WTC11 (cell line): ENCODE measurements around the gene NPW. TPM values are rescaled to one million over a fixed set of nuclear protein-coding genes. Genes with fewer than 3 reads are reported as not detected.
A peak's percentile ranks its signal among the peaks of the same experiment; 100 is the strongest.

ENCODE experiments used
- ATAC-seq: fragments of 200-7000 bp; cut with Tn5 transposase; 2 replicates; pipeline ENCODE4 v1.10.0; 2021; ENCODE audit warnings: mild to moderate bottlenecking, moderate library complexity
- CTCF ChIA-PET: fragments of 300-600 bp; sonication (Branson Sonifier 250); formaldehyde crosslinking; loops from one replicate; lab custom pipeline; 2021; ENCODE audit warnings: antibody characterized with exemption; lab: Charles Lee
- POLR2A ChIA-PET: fragments of 350-600 bp; sonication (Branson Sonifier 250); formaldehyde crosslinking; loops from one replicate; lab custom pipeline; 2021; ENCODE audit warnings: antibody characterized with exemption; lab: Charles Lee
- DNase-seq: peaks from one replicate; pipeline ENCODE4 v3.0.0; 2021; ENCODE audit warnings: low spot score
- H3K27ac Mint-ChIP-seq: 2 replicates; pipeline ENCODE4 v1.8.0; 2021; ENCODE audit warnings: mixed read lengths
- H3K27me3 Mint-ChIP-seq: 2 replicates; pipeline ENCODE4 v1.8.0; 2021; ENCODE audit warnings: low read depth, mild to moderate bottlenecking, moderate library complexity, mixed read lengths
- H3K36me3 Mint-ChIP-seq: 2 replicates; pipeline ENCODE4 v1.8.0; 2021; ENCODE audit warnings: mixed read lengths
- H3K4me1 Mint-ChIP-seq: 2 replicates; pipeline ENCODE4 v1.8.0; 2022; ENCODE audit warnings: mixed read lengths
- H3K4me3 Mint-ChIP-seq: 2 replicates; pipeline ENCODE4 v1.8.0; 2021; ENCODE audit warnings: mild to moderate bottlenecking, moderate library complexity, mixed read lengths
- H3K9me3 Mint-ChIP-seq: 2 replicates; pipeline ENCODE4 v1.8.0; 2021; ENCODE audit warnings: mixed read lengths
- CDX4 ChIP-seq: fragments of 250-450 bp; sonication (Bioruptor Pico); IDR thresholded peaks from 2 replicates; pipeline ENCODE4 v1.9.0; 2021; ENCODE audit warnings: moderate library complexity, mild to moderate bottlenecking, inconsistent platforms, borderline replicate concordance
- CREM ChIP-seq: sonication (generic); formaldehyde crosslinking; IDR thresholded peaks from 2 replicates; pipeline ENCODE4 v1.8.1; 2022; ENCODE audit warnings: mild to moderate bottlenecking, missing genetic modification reagents, moderate library complexity
- E2F4 ChIP-seq: sonication (generic); formaldehyde crosslinking; IDR thresholded peaks from 2 replicates; pipeline ENCODE4 v1.8.1; 2022; ENCODE audit warnings: low read depth, mild to moderate bottlenecking, moderate library complexity, missing genetic modification reagents, borderline replicate concordance
- GTF2I ChIP-seq: fragments of 250-450 bp; sonication (Bioruptor Pico); conservative IDR thresholded peaks from 2 replicates; pipeline ENCODE4 v1.4.0; 2021; ENCODE audit warnings: mild to moderate bottlenecking
- MAX ChIP-seq: sonication (generic); formaldehyde crosslinking; IDR thresholded peaks from 2 replicates; pipeline ENCODE4 v1.8.0; 2022; ENCODE audit warnings: mild to moderate bottlenecking, missing genetic modification reagents
- NFYB ChIP-seq: sonication (generic); formaldehyde crosslinking; conservative IDR thresholded peaks from 2 replicates; pipeline ENCODE4 v1.8.0; 2022; ENCODE audit warnings: low read depth, missing genetic modification reagents
- SMAD4 ChIP-seq: sonication (generic); formaldehyde crosslinking; IDR thresholded peaks from 2 replicates; pipeline ENCODE4 v1.8.0; 2022; ENCODE audit warnings: mild to moderate bottlenecking, missing genetic modification reagents
- SP1 ChIP-seq: sonication (generic); formaldehyde crosslinking; conservative IDR thresholded peaks from 2 replicates; pipeline ENCODE4 v1.8.1; 2022; ENCODE audit warnings: missing genetic modification reagents
- TEAD1 ChIP-seq: sonication (generic); formaldehyde crosslinking; IDR thresholded peaks from 2 replicates; pipeline ENCODE4 v1.8.0; 2022; ENCODE audit warnings: mild to moderate bottlenecking, missing genetic modification reagents
- ZNF219 ChIP-seq: sonication (generic); formaldehyde crosslinking; IDR thresholded peaks from 2 replicates; pipeline ENCODE4 v1.8.0; 2023; ENCODE audit warnings: missing genetic modification reagents, mild to moderate bottlenecking, borderline replicate concordance
- ZNF425 ChIP-seq: fragments of 250-450 bp; sonication (Bioruptor Pico); conservative IDR thresholded peaks from 2 replicates; pipeline ENCODE4 v1.9.0; 2021; ENCODE audit warnings: mild to moderate bottlenecking
- total RNA-seq: library from RNA; stranded (reverse); gene quantifications from 3 replicates; pipeline ENCODE4 v1.2.3, GENCODE V29; 2021
- TF ChIP-seq, protein P1 (sequence below): sonication (generic); formaldehyde crosslinking; IDR thresholded peaks from 2 replicates; pipeline ENCODE4 v1.8.1; 2023; ENCODE audit warnings: mild to moderate bottlenecking, moderate library complexity, missing genetic modification reagents
- TF ChIP-seq, protein P2 (sequence below): sonication (generic); formaldehyde crosslinking; IDR thresholded peaks from 2 replicates; pipeline ENCODE4 v1.8.0; 2023; ENCODE audit warnings: missing genetic modification reagents, mild to moderate bottlenecking, borderline replicate concordance

The NPW gene
- total RNA-seq, 1 experiment from 2014 or later, result 15.2 TPM

DNA sequence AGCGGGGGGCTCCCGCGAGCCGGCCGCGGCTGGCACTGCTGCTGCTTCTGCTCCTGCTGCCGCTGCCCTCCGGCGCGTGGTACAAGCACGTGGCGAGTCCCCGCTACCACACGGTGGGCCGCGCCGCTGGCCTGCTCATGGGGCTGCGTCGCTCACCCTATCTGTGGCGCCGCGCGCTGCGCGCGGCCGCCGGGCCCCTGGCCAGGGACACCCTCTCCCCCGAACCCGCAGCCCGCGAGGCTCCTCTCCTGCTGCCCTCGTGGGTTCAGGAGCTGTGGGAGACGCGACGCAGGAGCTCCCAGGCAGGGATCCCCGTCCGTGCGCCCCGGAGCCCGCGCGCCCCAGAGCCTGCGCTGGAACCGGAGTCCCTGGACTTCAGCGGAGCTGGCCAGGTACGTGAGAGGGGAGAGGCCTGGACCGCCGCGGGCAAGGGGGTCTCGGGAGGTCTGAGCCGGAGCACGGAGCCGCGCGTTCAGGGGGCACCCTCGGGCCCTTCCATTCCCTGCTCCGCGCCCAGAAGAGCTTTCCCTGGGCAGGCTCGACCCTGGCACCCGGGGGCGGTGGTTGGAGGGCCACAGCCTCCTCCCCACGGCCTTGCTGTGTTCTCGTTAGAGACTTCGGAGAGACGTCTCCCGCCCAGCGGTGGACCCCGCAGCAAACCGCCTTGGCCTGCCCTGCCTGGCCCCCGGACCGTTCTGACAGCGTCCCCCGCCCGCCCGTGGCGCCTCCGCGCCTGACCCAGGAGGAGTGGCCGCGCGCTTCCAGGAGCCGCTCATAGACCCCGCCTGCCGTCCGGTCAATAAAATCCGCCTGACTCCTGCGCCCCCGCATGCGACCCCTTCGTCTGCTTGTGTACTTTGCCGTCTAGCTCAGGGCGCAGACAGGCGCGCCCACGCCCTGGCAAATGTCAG, 591 bp downstream of the NPW start:
- ChIA-PET POLR2A (no interaction called here), CTCF (interaction anchor here (0.8 to 3.4 kb wide), 11 partner anchors 12 to 640 kb away, joined by 3 to 40 read pairs (median 6); partner anchors contain the start of genes NTHL1, TBL3 and TSC2)
- Mint-ChIP-seq H3K4me3 (peak overlapping the region; percentile 72), H3K27me3 (peaks cover 75% of the 10 kb centered on the region), H3K27ac (no peak overlapping the region), H3K36me3 (no peaks in the 10 kb centered on the region), H3K9me3 (no peaks in the 10 kb centered on the region), H3K4me1 (peaks cover 10% of the 10 kb centered on the region)
- DNase-seq, result peak; percentile 51
- TF ChIP-seq ZNF425 (no peak), CDX4 (no peak), MAX (peak; percentile 61; the same call in 1 of the 2 replicates), SP1 (CRISPR knock-in tag) (0 out of 2 replicates have a peak, but pooled peaks have one; percentile 49), CREM (CRISPR knock-in tag) (0 out of 2 replicates have a peak, but pooled peaks have one; percentile 23), TEAD1 (CRISPR knock-in tag) (peak; percentile 33; the same call in 1 of the 2 replicates), ZNF219 (no peak), NFYB (CRISPR knock-in tag) (no peak), E2F4 (CRISPR knock-in tag) (no peak)
- TF ChIP-seq, protein P1, sequence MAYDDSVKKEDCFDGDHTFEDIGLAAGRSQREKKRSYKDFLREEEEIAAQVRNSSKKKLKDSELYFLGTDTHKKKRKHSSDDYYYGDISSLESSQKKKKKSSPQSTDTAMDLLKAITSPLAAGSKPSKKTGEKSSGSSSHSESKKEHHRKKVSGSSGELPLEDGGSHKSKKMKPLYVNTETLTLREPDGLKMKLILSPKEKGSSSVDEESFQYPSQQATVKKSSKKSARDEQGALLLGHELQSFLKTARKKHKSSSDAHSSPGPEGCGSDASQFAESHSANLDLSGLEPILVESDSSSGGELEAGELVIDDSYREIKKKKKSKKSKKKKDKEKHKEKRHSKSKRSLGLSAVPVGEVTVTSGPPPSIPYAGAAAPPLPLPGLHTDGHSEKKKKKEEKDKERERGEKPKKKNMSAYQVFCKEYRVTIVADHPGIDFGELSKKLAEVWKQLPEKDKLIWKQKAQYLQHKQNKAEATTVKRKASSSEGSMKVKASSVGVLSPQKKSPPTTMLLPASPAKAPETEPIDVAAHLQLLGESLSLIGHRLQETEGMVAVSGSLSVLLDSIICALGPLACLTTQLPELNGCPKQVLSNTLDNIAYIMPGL (CRISPR knock-in tag), result 0 out of 2 replicates have a peak, but pooled peaks have one; percentile 20
- TF ChIP-seq, protein P2, sequence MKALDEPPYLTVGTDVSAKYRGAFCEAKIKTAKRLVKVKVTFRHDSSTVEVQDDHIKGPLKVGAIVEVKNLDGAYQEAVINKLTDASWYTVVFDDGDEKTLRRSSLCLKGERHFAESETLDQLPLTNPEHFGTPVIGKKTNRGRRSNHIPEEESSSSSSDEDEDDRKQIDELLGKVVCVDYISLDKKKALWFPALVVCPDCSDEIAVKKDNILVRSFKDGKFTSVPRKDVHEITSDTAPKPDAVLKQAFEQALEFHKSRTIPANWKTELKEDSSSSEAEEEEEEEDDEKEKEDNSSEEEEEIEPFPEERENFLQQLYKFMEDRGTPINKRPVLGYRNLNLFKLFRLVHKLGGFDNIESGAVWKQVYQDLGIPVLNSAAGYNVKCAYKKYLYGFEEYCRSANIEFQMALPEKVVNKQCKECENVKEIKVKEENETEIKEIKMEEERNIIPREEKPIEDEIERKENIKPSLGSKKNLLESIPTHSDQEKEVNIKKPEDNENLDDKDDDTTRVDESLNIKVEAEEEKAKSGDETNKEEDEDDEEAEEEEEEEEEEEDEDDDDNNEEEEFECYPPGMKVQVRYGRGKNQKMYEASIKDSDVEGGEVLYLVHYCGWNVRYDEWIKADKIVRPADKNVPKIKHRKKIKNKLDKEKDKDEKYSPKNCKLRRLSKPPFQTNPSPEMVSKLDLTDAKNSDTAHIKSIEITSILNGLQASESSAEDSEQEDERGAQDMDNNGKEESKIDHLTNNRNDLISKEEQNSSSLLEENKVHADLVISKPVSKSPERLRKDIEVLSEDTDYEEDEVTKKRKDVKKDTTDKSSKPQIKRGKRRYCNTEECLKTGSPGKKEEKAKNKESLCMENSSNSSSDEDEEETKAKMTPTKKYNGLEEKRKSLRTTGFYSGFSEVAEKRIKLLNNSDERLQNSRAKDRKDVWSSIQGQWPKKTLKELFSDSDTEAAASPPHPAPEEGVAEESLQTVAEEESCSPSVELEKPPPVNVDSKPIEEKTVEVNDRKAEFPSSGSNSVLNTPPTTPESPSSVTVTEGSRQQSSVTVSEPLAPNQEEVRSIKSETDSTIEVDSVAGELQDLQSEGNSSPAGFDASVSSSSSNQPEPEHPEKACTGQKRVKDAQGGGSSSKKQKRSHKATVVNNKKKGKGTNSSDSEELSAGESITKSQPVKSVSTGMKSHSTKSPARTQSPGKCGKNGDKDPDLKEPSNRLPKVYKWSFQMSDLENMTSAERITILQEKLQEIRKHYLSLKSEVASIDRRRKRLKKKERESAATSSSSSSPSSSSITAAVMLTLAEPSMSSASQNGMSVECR, result 0 out of 2 replicates have a peak, but pooled peaks have one; percentile 5
- ATAC-seq, result no peak

- peaks cover 14% of the 10 kb centered on the region for H3K4me1 Mint-ChIP-seq
- DNase-seq (peak; percentile 75), ATAC-seq (peak; percentile 49)
- peaks cover 72% of the 10 kb centered on the region for H3K27me3 Mint-ChIP-seq
- H3K9me3 Mint-ChIP-seq, result no peaks in the 10 kb centered on the region
- ChIA-PET CTCF (interaction anchor here (0.5 to 3.5 kb wide), 39 partner anchors 9 to 1362 kb away, joined by 3 to 42 read pairs (median 5); partner anchors contain the start of genes EME2, GFER, MRPS34 and NTHL1), POLR2A (interaction anchor here (0.5 to 1.5 kb wide), 6 partner anchors 19 to 203 kb away, joined by 3 to 6 read pairs (median 4); no protein-coding TSS in a partner anchor)
- peak overlapping the region; percentile 77 for H3K4me3 Mint-ChIP-seq
- peak overlapping the region; percentile 68; the same call in 1 of the 2 replicates for H3K27ac Mint-ChIP-seq
- H3K36me3 Mint-ChIP-seq, result no peaks in the 10 kb centered on the region
- TF ChIP-seq, protein P2, result no peak
- TF ChIP-seq GTF2I (CRISPR knock-in tag) (no peak), CDX4 (no peak), E2F4 (CRISPR knock-in tag) (no peak), SMAD4 (CRISPR knock-in tag) (no peak)
These were observed 3.1 kb downstream of the NPW start for GRCh38 chr16:2022723-2023091.
